GM23248 (cell line): ENCODE results near the gene MSL3B.

Experiments
- DNase-seq: peaks from one replicate; pipeline ENCODE4 v3.0.0-alpha.2; 2015
- H2AFZ ChIP-seq: fragments of 200-600 bp; sonication (generic); 2 replicates; pipeline ENCODE4 v1.6.1; 2016; ENCODE audit warnings: antibody characterized with exemption
- H3F3A ChIP-seq: fragments of 200-600 bp; sonication (generic); 2 replicates; pipeline ENCODE4 v1.6.1; 2016; ENCODE audit warnings: mild to moderate bottlenecking, antibody characterized with exemption, mixed run types; ENCODE audit not compliant: insufficient read depth
- H3K27ac ChIP-seq: fragments of 200-600 bp; sonication (generic); 2 replicates; pipeline ENCODE4 v1.5.1; 2016; ENCODE audit warnings: mild to moderate bottlenecking
- H3K27me3 ChIP-seq: fragments of 200-600 bp; sonication (generic); replicated peaks from 2 replicates; pipeline ENCODE4 v1.6.1; 2016; ENCODE audit warnings: mild to moderate bottlenecking; ENCODE audit not compliant: insufficient read depth
- H3K36me3 ChIP-seq: fragments of 200-600 bp; sonication (generic); 2 replicates; pipeline ENCODE4 v1.6.1; 2016; ENCODE audit warnings: low read depth, mild to moderate bottlenecking
- H3K4me1 ChIP-seq: fragments of 200-600 bp; sonication (generic); 2 replicates; pipeline ENCODE4 v1.6.1; 2016; ENCODE audit warnings: mild to moderate bottlenecking; ENCODE audit not compliant: insufficient read depth
- H3K4me2 ChIP-seq: fragments of 200-600 bp; sonication (generic); one replicate; pipeline ENCODE4 v1.6.1; 2016; ENCODE audit warnings: mild to moderate bottlenecking; ENCODE audit not compliant: unreplicated experiment
- H3K4me3 ChIP-seq: fragments of 200-600 bp; sonication (generic); 2 replicates; pipeline ENCODE4 v1.5.1; 2016; ENCODE audit warnings: mild to moderate bottlenecking
- H3K79me2 ChIP-seq: fragments of 200-600 bp; sonication (generic); 2 replicates; pipeline ENCODE4 v1.6.1; 2016; ENCODE audit warnings: mild to moderate bottlenecking; ENCODE audit not compliant: insufficient read depth
- H3K9ac ChIP-seq: fragments of 200-600 bp; sonication (generic); 2 replicates; pipeline ENCODE4 v1.6.1; 2016; ENCODE audit warnings: mild to moderate bottlenecking
- H3K9me2 ChIP-seq: fragments of 200-600 bp; sonication (generic); 2 replicates; pipeline ENCODE4 v1.6.1; 2016; ENCODE audit warnings: mixed run types, mild to moderate bottlenecking, moderate library complexity; ENCODE audit not compliant: insufficient read depth
- H3K9me3 ChIP-seq: fragments of 200-600 bp; sonication (generic); one replicate; pipeline ENCODE4 v1.6.1; 2017; ENCODE audit warnings: low read depth
- H4K20me1 ChIP-seq: fragments of 200-600 bp; sonication (generic); 2 replicates; pipeline ENCODE4 v1.6.0; 2016; ENCODE audit not compliant: insufficient read depth
- EZH2 ChIP-seq: fragments of 200-600 bp; sonication (generic); IDR thresholded peaks from 2 replicates; pipeline ENCODE4 v1.6.1; 2018; ENCODE audit warnings: antibody characterized with exemption, mild to moderate bottlenecking; ENCODE audit not compliant: insufficient read depth, poor library complexity, severe bottlenecking
- EZH2phosphoT487 ChIP-seq: fragments of 200-600 bp; sonication (generic); IDR thresholded peaks from 2 replicates; pipeline ENCODE4 v1.6.1; 2018; ENCODE audit warnings: antibody characterized with exemption, moderate library complexity, mild to moderate bottlenecking, low read depth; ENCODE audit not compliant: insufficient read depth
- WGBS, 2 experiments: methylation state at CpG; one replicate each; pipeline ENCODE4 v1.1.6; 2015 to 2017; ENCODE audit warnings: low lambda C conversion rate in 2 of 2, low coverage in 1 of 2; ENCODE audit errors: missing lambda C conversion rate in 2 of 2; 5-methylcytosine and 5-hydroxymethylcytosine counted together
- in situ Hi-C: fragments of 300-500 bp; cut with MboI; formaldehyde crosslinking; loops from 2 replicates; pipeline ENCODE4 v1.15.0; 2020

The MSL3B gene

GRCh38 chr2:233840520-233840919 is 27.7 kb downstream of the MSL3B start:
- H2AFZ ChIP-seq, result no peak overlapping the region
- peaks cover 87% of the 10 kb centered on the region for H3K79me2 ChIP-seq
- no peaks in the 10 kb centered on the region for H3F3A ChIP-seq
- no peak overlapping the region for H3K9ac ChIP-seq
- peaks cover 2% of the 10 kb centered on the region for H3K9me3 ChIP-seq
- in situ Hi-C loops, result no loop called here
- no peak for DNase-seq
- H3K4me1 ChIP-seq, result no peaks in the 10 kb centered on the region
- H3K36me3 ChIP-seq, result peaks cover 2% of the 10 kb centered on the region; the same call in 1 of the 2 replicates
- H3K27me3 ChIP-seq, result no peaks in the 10 kb centered on the region
- no peaks in the 10 kb centered on the region for H3K9me2 ChIP-seq
- no peak overlapping the region for H3K27ac ChIP-seq
- TF ChIP-seq EZH2, result no peak
- TF ChIP-seq EZH2phosphoT487, result no peak
- H3K4me3 ChIP-seq, result no peak overlapping the region
- H3K4me2 ChIP-seq, result no peak overlapping the region
- 98 to 99% methylated on average over 9 of the region's 9 CpGs for WGBS, 2 experiments
- no peaks in the 10 kb centered on the region for H4K20me1 ChIP-seq

- Histone ChIP-seq H3K27me3 (no peaks in the 10 kb centered on the region), H4K20me1 (no peaks in the 10 kb centered on the region), H3K9me2 (no peaks in the 10 kb centered on the region), H3K4me3 (no peak overlapping the region), H3K4me1 (no peaks in the 10 kb centered on the region), H3K79me2 (peaks cover 81% of the 10 kb centered on the region), H3F3A (no peaks in the 10 kb centered on the region), H3K27ac (no peak overlapping the region), H3K4me2 (no peak overlapping the region), H2AFZ (no peak overlapping the region), H3K36me3 (no peaks in the 10 kb centered on the region; the same call in 1 of the 2 replicates), H3K9me3 (peaks cover 2% of the 10 kb centered on the region), H3K9ac (no peak overlapping the region)
- in situ Hi-C loops, result no loop called here
- TF ChIP-seq EZH2 (no peak), EZH2phosphoT487 (no peak)
- 96 to 97% methylated on average over 10 of the region's 10 CpGs for WGBS, 2 experiments
- no peak for DNase-seq
These were observed 28.8 kb downstream of the MSL3B start for GRCh38 chr2:233839447-233839820.

- Histone ChIP-seq H3K27ac (no peak overlapping the region), H3K9ac (no peak overlapping the region), H3K79me2 (peaks cover 76% of the 10 kb centered on the region), H3K4me3 (no peak overlapping the region), H3F3A (no peaks in the 10 kb centered on the region), H3K36me3 (no peaks in the 10 kb centered on the region; the same call in 1 of the 2 replicates), H3K27me3 (no peaks in the 10 kb centered on the region), H3K9me2 (no peaks in the 10 kb centered on the region), H3K4me2 (no peak overlapping the region), H3K4me1 (no peaks in the 10 kb centered on the region), H4K20me1 (no peaks in the 10 kb centered on the region), H3K9me3 (peaks cover 2% of the 10 kb centered on the region), H2AFZ (0 out of 2 replicates have a peak overlapping the region, but pooled peaks have one; percentile 15)
- no peak for DNase-seq
- in situ Hi-C loops, result no loop called here
- TF ChIP-seq EZH2 (no peak), EZH2phosphoT487 (no peak)
- 74% methylated on average over 12 of the region's 12 CpGs for WGBS, 2 experiments
These were observed 29.3 kb downstream of the MSL3B start for GRCh38 chr2:233838726-233839446.

GRCh38 chr2:233838251-233838650 is 29.9 kb downstream of the MSL3B start:
- no peak overlapping the region for H3K4me3 ChIP-seq

More at GRCh38 chr2:233838251-233838650, 29.9 kb downstream of the MSL3B start:
- H3K27ac ChIP-seq, result no peak overlapping the region
- DNase-seq, result no peak
- H3F3A ChIP-seq, result no peaks in the 10 kb centered on the region
- no peaks in the 10 kb centered on the region for H3K9me2 ChIP-seq
- H3K9me3 ChIP-seq, result peaks cover 2% of the 10 kb centered on the region
- in situ Hi-C loops, result no loop called here
- 57 to 59% methylated on average over 7 of the region's 7 CpGs for WGBS, 2 experiments
- no peak overlapping the region for H3K9ac ChIP-seq
- H4K20me1 ChIP-seq, result no peaks in the 10 kb centered on the region
- H2AFZ ChIP-seq, result no peak overlapping the region
- no peak overlapping the region for H3K4me2 ChIP-seq
- H3K79me2 ChIP-seq, result peaks cover 72% of the 10 kb centered on the region
- TF ChIP-seq EZH2 (no peak), EZH2phosphoT487 (no peak)
- no peaks in the 10 kb centered on the region; the same call in 1 of the 2 replicates for H3K36me3 ChIP-seq
- H3K4me1 ChIP-seq, result no peaks in the 10 kb centered on the region
- no peaks in the 10 kb centered on the region for H3K27me3 ChIP-seq
